Loucy (cell line): ENCODE measurements around the gene MYOC.

Experiments
- H2AFZ ChIP-seq: fragments of 200-600 bp; sonication (generic); 2 replicates; pipeline ENCODE4 v1.6.0; 2016; ENCODE audit warnings: antibody characterized with exemption, mild to moderate bottlenecking, low read length, moderate library complexity
- H3F3A ChIP-seq: fragments of 200-600 bp; 2 replicates; pipeline ENCODE4 v1.6.0; 2016; ENCODE audit warnings: antibody characterized with exemption, low read depth, mild to moderate bottlenecking
- H3K27me3 ChIP-seq: fragments of 200-600 bp; sonication (generic); 2 replicates; pipeline ENCODE4 v1.6.1; 2014; ENCODE audit warnings: low read length, mild to moderate bottlenecking; ENCODE audit not compliant: insufficient read depth, poor library complexity, severe bottlenecking
- H3K36me3 ChIP-seq: fragments of 200-600 bp; sonication (generic); 2 replicates; pipeline ENCODE4 v1.6.1; 2016; ENCODE audit warnings: low read length; ENCODE audit not compliant: insufficient read depth
- H3K4me1 ChIP-seq: fragments of 200-600 bp; sonication (generic); 2 replicates; pipeline ENCODE4 v1.5.1; 2014; ENCODE audit warnings: low read length, mild to moderate bottlenecking; ENCODE audit not compliant: insufficient read depth, poor library complexity, severe bottlenecking
- H3K4me2 ChIP-seq: fragments of 200-600 bp; sonication (generic); 2 replicates; pipeline ENCODE4 v1.6.0; 2014; ENCODE audit warnings: antibody characterized with exemption, low read length, low read depth, mild to moderate bottlenecking; ENCODE audit not compliant: poor library complexity, severe bottlenecking
- H3K4me3 ChIP-seq: fragments of 200-600 bp; sonication (generic); 2 replicates; pipeline ENCODE4 v1.5.1; 2014; ENCODE audit warnings: low read length, mild to moderate bottlenecking, mixed read lengths; ENCODE audit not compliant: poor library complexity, severe bottlenecking
- H3K79me2 ChIP-seq: fragments of 200-600 bp; sonication (generic); 2 replicates; pipeline ENCODE4 v1.6.1; 2014; ENCODE audit warnings: low read length; ENCODE audit not compliant: insufficient read depth
- H3K9ac ChIP-seq: fragments of 200-600 bp; sonication (generic); 2 replicates; pipeline ENCODE4 v1.6.0; 2014; ENCODE audit warnings: mild to moderate bottlenecking, low read depth, low read length, moderate library complexity; ENCODE audit not compliant: poor library complexity, severe bottlenecking
- H3K9me2 ChIP-seq: fragments of 200-600 bp; sonication (generic); replicated peaks from 2 replicates; pipeline ENCODE4 v1.6.1; 2016; ENCODE audit warnings: low read depth, low read length, mixed read lengths
- H3K9me3 ChIP-seq: fragments of 200-600 bp; sonication (generic); 2 replicates; pipeline ENCODE4 v1.6.1; 2014; ENCODE audit warnings: mild to moderate bottlenecking, antibody characterized with exemption, low read length, low read depth; ENCODE audit not compliant: insufficient read depth
- H4K20me1 ChIP-seq: fragments of 200-600 bp; sonication (generic); 2 replicates; pipeline ENCODE4 v1.6.0; 2014; ENCODE audit warnings: antibody characterized with exemption, low read length, mild to moderate bottlenecking; ENCODE audit not compliant: insufficient read depth, poor library complexity, severe bottlenecking
- EZH2phosphoT487 ChIP-seq: fragments of 200-600 bp; IDR thresholded peaks from 2 replicates; pipeline ENCODE4 v1.6.1; 2018; ENCODE audit warnings: antibody characterized with exemption, mild to moderate bottlenecking, moderate library complexity, borderline replicate concordance
- TF ChIP-seq, protein P1 (sequence below): fragments of 200-600 bp; sonication (generic); conservative IDR thresholded peaks from 2 replicates; pipeline ENCODE4 v1.5.1; 2014; ENCODE audit warnings: mild to moderate bottlenecking, antibody characterized with exemption, low read length

Gene MYOC

DNA sequence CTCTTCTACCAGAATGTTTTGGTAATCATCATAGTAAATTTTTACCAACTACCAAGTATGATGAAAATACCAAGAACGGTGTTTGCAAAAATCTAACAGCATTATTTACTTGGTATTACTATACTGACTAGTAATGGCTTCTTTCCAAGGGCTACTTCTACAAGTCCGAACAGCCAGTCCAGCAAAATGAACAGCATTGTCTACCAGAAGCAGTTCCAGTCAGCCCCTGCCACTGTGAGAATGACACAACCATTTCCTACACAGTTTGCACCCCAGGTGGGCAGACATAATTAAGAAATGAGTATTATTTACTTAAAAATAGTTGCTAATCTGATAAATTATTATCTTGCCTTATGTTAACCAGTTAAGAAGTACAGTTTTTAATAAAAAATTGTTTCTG is 64.3 kb downstream of the MYOC start:
- Histone ChIP-seq H3F3A (no peaks in the 10 kb centered on the region), H3K27me3 (no peaks in the 10 kb centered on the region), H3K4me1 (no peaks in the 10 kb centered on the region), H3K36me3 (peaks cover 91% of the 10 kb centered on the region), H3K4me3 (no peak overlapping the region), H3K79me2 (no peaks in the 10 kb centered on the region), H3K9ac (no peak overlapping the region), H3K9me3 (no peaks in the 10 kb centered on the region), H2AFZ (no peak overlapping the region), H4K20me1 (no peaks in the 10 kb centered on the region), H3K4me2 (no peak overlapping the region), H3K9me2 (no peaks in the 10 kb centered on the region)
- TF ChIP-seq, protein P1, sequence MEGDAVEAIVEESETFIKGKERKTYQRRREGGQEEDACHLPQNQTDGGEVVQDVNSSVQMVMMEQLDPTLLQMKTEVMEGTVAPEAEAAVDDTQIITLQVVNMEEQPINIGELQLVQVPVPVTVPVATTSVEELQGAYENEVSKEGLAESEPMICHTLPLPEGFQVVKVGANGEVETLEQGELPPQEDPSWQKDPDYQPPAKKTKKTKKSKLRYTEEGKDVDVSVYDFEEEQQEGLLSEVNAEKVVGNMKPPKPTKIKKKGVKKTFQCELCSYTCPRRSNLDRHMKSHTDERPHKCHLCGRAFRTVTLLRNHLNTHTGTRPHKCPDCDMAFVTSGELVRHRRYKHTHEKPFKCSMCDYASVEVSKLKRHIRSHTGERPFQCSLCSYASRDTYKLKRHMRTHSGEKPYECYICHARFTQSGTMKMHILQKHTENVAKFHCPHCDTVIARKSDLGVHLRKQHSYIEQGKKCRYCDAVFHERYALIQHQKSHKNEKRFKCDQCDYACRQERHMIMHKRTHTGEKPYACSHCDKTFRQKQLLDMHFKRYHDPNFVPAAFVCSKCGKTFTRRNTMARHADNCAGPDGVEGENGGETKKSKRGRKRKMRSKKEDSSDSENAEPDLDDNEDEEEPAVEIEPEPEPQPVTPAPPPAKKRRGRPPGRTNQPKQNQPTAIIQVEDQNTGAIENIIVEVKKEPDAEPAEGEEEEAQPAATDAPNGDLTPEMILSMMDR, result no peak
- no peak for TF ChIP-seq EZH2phosphoT487

DNA sequence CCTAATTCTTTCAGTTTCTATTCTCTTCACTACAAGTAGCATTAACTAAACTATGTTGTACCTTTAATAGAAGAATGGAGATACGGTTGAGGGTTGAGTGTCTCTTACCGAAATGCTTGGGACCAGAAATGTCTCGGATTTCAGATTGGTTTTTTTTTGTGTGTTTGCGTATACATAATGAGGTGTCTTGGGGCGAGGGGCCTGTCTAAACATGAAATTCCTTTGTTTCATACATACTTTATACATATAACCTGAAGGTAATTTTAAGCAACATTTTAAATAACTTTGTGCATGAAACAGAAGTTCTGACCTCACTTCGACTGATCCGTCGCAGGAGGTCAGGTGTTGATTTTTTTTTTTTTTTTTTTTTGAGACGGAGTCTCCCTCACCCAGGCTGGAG is 66.8 kb downstream of the MYOC start:
- Histone ChIP-seq H3K9me2 (no peaks in the 10 kb centered on the region), H3K9ac (no peak overlapping the region), H3F3A (no peaks in the 10 kb centered on the region), H3K4me3 (no peak overlapping the region), H3K4me2 (no peak overlapping the region), H3K9me3 (no peaks in the 10 kb centered on the region), H2AFZ (no peak overlapping the region), H3K36me3 (peaks cover 87% of the 10 kb centered on the region), H4K20me1 (no peaks in the 10 kb centered on the region), H3K79me2 (no peaks in the 10 kb centered on the region), H3K4me1 (no peaks in the 10 kb centered on the region), H3K27me3 (no peaks in the 10 kb centered on the region)
- TF ChIP-seq EZH2phosphoT487, result no peak
- TF ChIP-seq, protein P1, result no peak
